ENCODE results near the gene SETD6.

GRCh38 chr16:58475091-58475619, 40.2 kb upstream of the SETD6 start:
- TF ChIP-seq PAX5 (IDR thresholded peaks at IDR 0.05; ENCODE audit: insufficient read depth, low read length, severe bottlenecking) (no peak), POLR2A (IDR thresholded peaks at IDR 0.05; ENCODE audit: low read depth, low read length) (no peak), POLR2AphosphoS5 (IDR thresholded peaks at IDR 0.05; ENCODE audit: low read depth, low read length) (no peak), TAF1 (IDR thresholded peaks at IDR 0.05; ENCODE audit: low read depth, low read length) (no peak), POU2F2 (IDR thresholded peaks at IDR 0.05; ENCODE audit: low read depth, low read length) (no peak), SPI1 (IDR thresholded peaks at IDR 0.05; ENCODE audit: low read depth, low read length) (no peak)

Data from GM12891 (cell line).